Measurements from ENCODE around the gene C1orf141.
A peak's percentile ranks its signal among the peaks of the same experiment; 100 is the strongest.

GRCh38 chr1:67144696-67145095, 9.9 kb upstream of the C1orf141 start:
- TF ChIP-seq CTCF (conservative IDR thresholded peaks at IDR 0.05 in 1 of 2, IDR thresholded peaks at IDR 0.05 in 1 of 2; ENCODE audit: extremely low read depth in 1 of 2, insufficient read depth in 1 of 2, low read depth in 1 of 2, low read length in 2 of 2) (peak; percentile 18 to 38), EZH2 (IDR thresholded peaks at IDR 0.05; ENCODE audit: borderline replicate concordance, low read length) (no peak)

Measured in mammary epithelial cell (primary cell).